ENCODE data around the gene FAM124A.

- no peak for TF ChIP-seq POLR2A (IDR thresholded peaks at IDR 0.05)
- TF ChIP-seq, protein P1, sequence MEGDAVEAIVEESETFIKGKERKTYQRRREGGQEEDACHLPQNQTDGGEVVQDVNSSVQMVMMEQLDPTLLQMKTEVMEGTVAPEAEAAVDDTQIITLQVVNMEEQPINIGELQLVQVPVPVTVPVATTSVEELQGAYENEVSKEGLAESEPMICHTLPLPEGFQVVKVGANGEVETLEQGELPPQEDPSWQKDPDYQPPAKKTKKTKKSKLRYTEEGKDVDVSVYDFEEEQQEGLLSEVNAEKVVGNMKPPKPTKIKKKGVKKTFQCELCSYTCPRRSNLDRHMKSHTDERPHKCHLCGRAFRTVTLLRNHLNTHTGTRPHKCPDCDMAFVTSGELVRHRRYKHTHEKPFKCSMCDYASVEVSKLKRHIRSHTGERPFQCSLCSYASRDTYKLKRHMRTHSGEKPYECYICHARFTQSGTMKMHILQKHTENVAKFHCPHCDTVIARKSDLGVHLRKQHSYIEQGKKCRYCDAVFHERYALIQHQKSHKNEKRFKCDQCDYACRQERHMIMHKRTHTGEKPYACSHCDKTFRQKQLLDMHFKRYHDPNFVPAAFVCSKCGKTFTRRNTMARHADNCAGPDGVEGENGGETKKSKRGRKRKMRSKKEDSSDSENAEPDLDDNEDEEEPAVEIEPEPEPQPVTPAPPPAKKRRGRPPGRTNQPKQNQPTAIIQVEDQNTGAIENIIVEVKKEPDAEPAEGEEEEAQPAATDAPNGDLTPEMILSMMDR (IDR thresholded peaks at IDR 0.05), result no peak
- no peak for TF ChIP-seq EP300 (IDR thresholded peaks at IDR 0.05)
Observed at GRCh38 chr13:51329606-51330005, 107.4 kb downstream of the FAM124A start.
